HEK293 (cell line): ENCODE measurements around the gene SH3GLB2.
A peak's percentile ranks its signal among the peaks of the same experiment; 100 is the strongest.

Experiments
- CTCF ChIA-PET: fragments of 350-600 bp; formaldehyde crosslinking; extraction: SDS; loops from one replicate; lab custom pipeline; 2021; ENCODE audit warnings: antibody characterized with exemption; lab: Yijun Ruan, JAX
- POLR2A ChIA-PET: fragments of 300-600 bp; formaldehyde crosslinking; extraction: SDS; loops from one replicate; lab custom pipeline; 2020; ENCODE audit warnings: antibody characterized with exemption, inconsistent platforms; lab: Yijun Ruan, JAX
- H3K27ac ChIP-seq: fragments of 200-500 bp; sonication (Bioruptor generic); 2 replicates; pipeline ENCODE4 v1.5.1; 2014; ENCODE audit warnings: low read depth, low read length, control low read depth, inconsistent platforms; ENCODE audit errors: extremely low read depth
- H3K36me3 ChIP-seq, 2 experiments: fragments of 200-500 bp in 1 of 2; sonication (Bioruptor generic) in 1 of 2; 1 replicate in 1 of 2; 2 replicates in 1 of 2; pipeline ENCODE4 v1.5.1; 2014 to 2017; ENCODE audit warnings: inconsistent platforms in 2 of 2, low read length in 2 of 2; ENCODE audit not compliant: control insufficient read depth in 2 of 2, insufficient read depth in 1 of 2
- H3K4me1 ChIP-seq: fragments of 200-500 bp; sonication (Bioruptor generic); 2 replicates; pipeline ENCODE4 v1.5.1; 2014; ENCODE audit warnings: mild to moderate bottlenecking, low read length, inconsistent platforms; ENCODE audit not compliant: control insufficient read depth, insufficient read depth
- H3K4me3 ChIP-seq: 2 replicates; pipeline ENCODE4 v1.5.1; 2011; ENCODE audit warnings: low read depth, mild to moderate bottlenecking, control low read depth, low read length, moderate library complexity
- H3K9me3 ChIP-seq: fragments of 200-500 bp; sonication (Bioruptor generic); 2 replicates; pipeline ENCODE4 v1.5.1; 2014; ENCODE audit warnings: low read depth, low read length, inconsistent platforms; ENCODE audit not compliant: control insufficient read depth, insufficient read depth
- CTCF ChIP-seq: fragments of 450-650 bp; formaldehyde crosslinking; IDR thresholded peaks from 2 replicates; pipeline ENCODE4 v1.5.1; 2016; ENCODE audit warnings: missing biosample characterization, missing genetic modification characterization
- ELK4 ChIP-seq: IDR thresholded peaks from 2 replicates; pipeline ENCODE4 v1.6.1; 2011; ENCODE audit warnings: mild to moderate bottlenecking, low read depth, low read length, borderline replicate concordance
- GLI4 ChIP-seq: fragments of 450-650 bp; formaldehyde crosslinking; IDR thresholded peaks from 2 replicates; pipeline ENCODE4 v1.5.1; 2016; ENCODE audit warnings: missing biosample characterization, missing genetic modification characterization
- GLIS2 ChIP-seq: fragments of 450-650 bp; formaldehyde crosslinking; IDR thresholded peaks from 2 replicates; pipeline ENCODE4 v1.5.1; 2016; ENCODE audit warnings: missing biosample characterization, missing genetic modification characterization
- PRDM4 ChIP-seq: fragments of 450-650 bp; formaldehyde crosslinking; IDR thresholded peaks from 2 replicates; pipeline ENCODE4 v1.5.1; 2017; ENCODE audit warnings: missing biosample characterization, missing genetic modification characterization
- REPIN1 ChIP-seq: fragments of 450-650 bp; formaldehyde crosslinking; IDR thresholded peaks from 2 replicates; pipeline ENCODE4 v1.5.1; 2017; ENCODE audit warnings: missing biosample characterization, missing genetic modification characterization, low read depth
- ZBTB21 ChIP-seq: fragments of 450-650 bp; formaldehyde crosslinking; IDR thresholded peaks from 2 replicates; pipeline ENCODE4 v1.5.1; 2017; ENCODE audit warnings: missing biosample characterization, missing genetic modification characterization
- ZIC2 ChIP-seq: fragments of 450-650 bp; formaldehyde crosslinking; IDR thresholded peaks from 2 replicates; pipeline ENCODE4 v1.5.1; 2016; ENCODE audit warnings: missing biosample characterization, missing genetic modification characterization
- ZNF114 ChIP-seq: fragments of 450-650 bp; formaldehyde crosslinking; IDR thresholded peaks from 2 replicates; pipeline ENCODE4 v1.5.0; 2017; ENCODE audit warnings: missing biosample characterization, missing genetic modification characterization
- ZNF202 ChIP-seq: fragments of 450-650 bp; formaldehyde crosslinking; IDR thresholded peaks from 2 replicates; pipeline ENCODE4 v1.5.1; 2016; ENCODE audit warnings: missing biosample characterization, missing genetic modification characterization, borderline replicate concordance
- ZNF211 ChIP-seq: fragments of 450-650 bp; formaldehyde crosslinking; IDR thresholded peaks from 2 replicates; pipeline ENCODE4 v1.5.1; 2016; ENCODE audit warnings: low read depth, missing biosample characterization, missing genetic modification characterization
- ZNF214 ChIP-seq: fragments of 450-650 bp; formaldehyde crosslinking; IDR thresholded peaks from 2 replicates; pipeline ENCODE4 v1.5.1; 2017; ENCODE audit warnings: missing biosample characterization, mild to moderate bottlenecking, missing genetic modification characterization, borderline replicate concordance
- ZNF292 ChIP-seq: fragments of 450-650 bp; formaldehyde crosslinking; IDR thresholded peaks from 2 replicates; pipeline ENCODE4 v1.5.1; 2016; ENCODE audit warnings: low read depth, missing biosample characterization, missing genetic modification characterization, borderline replicate concordance
- ZNF302 ChIP-seq: fragments of 450-650 bp; formaldehyde crosslinking; IDR thresholded peaks from 2 replicates; pipeline ENCODE4 v1.5.1; 2016; ENCODE audit warnings: missing biosample characterization, missing genetic modification characterization, low read depth
- ZNF37A ChIP-seq: fragments of 450-650 bp; IDR thresholded peaks from 2 replicates; pipeline ENCODE4 v1.5.1; 2018; ENCODE audit warnings: missing biosample characterization, missing genetic modification characterization
- ZNF585B ChIP-seq: fragments of 450-650 bp; formaldehyde crosslinking; IDR thresholded peaks from 2 replicates; pipeline ENCODE4 v1.5.1; 2016; ENCODE audit warnings: missing biosample characterization, missing genetic modification characterization
- ZNF596 ChIP-seq: fragments of 450-650 bp; IDR thresholded peaks from 2 replicates; pipeline ENCODE4 v1.5.0; 2018; ENCODE audit warnings: missing biosample characterization, mild to moderate bottlenecking, missing genetic modification characterization, moderate library complexity
- ZNF600 ChIP-seq: fragments of 450-650 bp; formaldehyde crosslinking; IDR thresholded peaks from 2 replicates; pipeline ENCODE4 v1.5.1; 2016; ENCODE audit warnings: missing biosample characterization, missing genetic modification characterization
- ZNF670 ChIP-seq: fragments of 450-650 bp; formaldehyde crosslinking; IDR thresholded peaks from 2 replicates; pipeline ENCODE4 v1.5.1; 2016; ENCODE audit warnings: missing biosample characterization, missing genetic modification characterization, low read depth
- ZNF830 ChIP-seq: fragments of 450-650 bp; IDR thresholded peaks from 2 replicates; pipeline ENCODE4 v1.5.0; 2018; ENCODE audit warnings: missing biosample characterization, missing genetic modification characterization, low read depth, mild to moderate bottlenecking, moderate library complexity
- ZNF837 ChIP-seq: fragments of 450-650 bp; formaldehyde crosslinking; IDR thresholded peaks from 2 replicates; pipeline ENCODE4 v1.5.1; 2016; ENCODE audit warnings: missing biosample characterization, missing genetic modification characterization
- ZNF843 ChIP-seq: fragments of 450-650 bp; formaldehyde crosslinking; IDR thresholded peaks from 2 replicates; pipeline ENCODE4 v1.5.1; 2016; ENCODE audit warnings: missing biosample characterization, missing genetic modification characterization

SH3GLB2 gene

GRCh38 chr9:128998462-128998861 lies 29.7 kb downstream of the SH3GLB2 start (continued):
- no peak for TF ChIP-seq ZNF843 (tag by site-specific recombination)
- TF ChIP-seq REPIN1 (tag by site-specific recombination): no peak
- TF ChIP-seq ZNF202: no peak
- TF ChIP-seq ZNF211 (tag by site-specific recombination): no peak
- no peak for TF ChIP-seq ZNF292 (tag by site-specific recombination)
- no peak for TF ChIP-seq ZNF837
- TF ChIP-seq ZBTB21 (tag by site-specific recombination): no peak
- no peak for TF ChIP-seq GLIS2 (tag by site-specific recombination)
- no peak for TF ChIP-seq ELK4
- TF ChIP-seq ZIC2: no peak
- TF ChIP-seq, all 188 proteins: peak for 0

GRCh38 chr9:128995791-128996190 lies 32.3 kb downstream of the SH3GLB2 start:
- Histone ChIP-seq H3K27ac (no peak overlapping the region), H3K9me3 (no peaks in the 10 kb centered on the region)
- TF ChIP-seq ZNF670 (tag by site-specific recombination) (no peak), ZNF600 (tag by site-specific recombination) (peak; percentile 33; the same call in 1 of the 2 replicates)
- TF ChIP-seq, all 188 proteins: peak for 1
- no peak overlapping the region for H3K4me3 ChIP-seq
- ChIA-PET POLR2A (no interaction called here), CTCF (interaction anchor here (4.0 kb wide), 1 partner anchor 11 kb away, joined by 20 read pairs; no protein-coding TSS in a partner anchor)
- no peaks in the 10 kb centered on the region for H3K4me1 ChIP-seq
- H3K36me3 ChIP-seq: peaks cover 17 to 88% of the 10 kb centered on the region in 2 experiments; a peak in 2 of 3 replicates

GRCh38 chr9:128992995-128993394 lies 35.1 kb downstream of the SH3GLB2 start:
- CTCF ChIA-PET: interaction anchor here (0.6 to 1.1 kb wide), 4 partner anchors 13 to 358 kb away, joined by 3 to 6 read pairs (median 3); no protein-coding TSS in a partner anchor
- peak; percentile 67 for TF ChIP-seq CTCF
- TF ChIP-seq ZNF596 (tag by site-specific recombination): no peak
- TF ChIP-seq ZNF214 (tag by site-specific recombination): no peak
- TF ChIP-seq ZNF37A (tag by site-specific recombination): no peak
- no peaks in the 10 kb centered on the region for H3K9me3 ChIP-seq
- H3K27ac ChIP-seq: no peak overlapping the region
- peaks cover 24 to 82% of the 10 kb centered on the region in 2 experiments for H3K36me3 ChIP-seq
- POLR2A ChIA-PET: interaction anchor here (0.8 kb wide), 1 partner anchor 9 kb away, joined by 3 read pairs; no protein-coding TSS in a partner anchor
- no peak overlapping the region for H3K4me3 ChIP-seq
- no peaks in the 10 kb centered on the region for H3K4me1 ChIP-seq

- ChIA-PET CTCF (interaction anchor here (0.6 to 1.7 kb wide), 4 partner anchors 13 to 803 kb away, joined by 3 to 6 read pairs (median 3); no protein-coding TSS in a partner anchor), POLR2A (interaction anchor here (0.6 to 1.0 kb wide), 3 partner anchors 17 to 704 kb away, joined by 3 to 5 read pairs (median 4); no protein-coding TSS in a partner anchor)
- TF ChIP-seq GLI4: no peak
- TF ChIP-seq ZNF585B (tag by site-specific recombination): no peak
- no peak for TF ChIP-seq ZNF302 (tag by site-specific recombination)
- TF ChIP-seq PRDM4: no peak
- no peak for TF ChIP-seq ZNF114 (tag by site-specific recombination)
- TF ChIP-seq ZNF830 (tag by site-specific recombination): no peak
- H3K9me3 ChIP-seq: no peaks in the 10 kb centered on the region
- H3K4me1 ChIP-seq: no peaks in the 10 kb centered on the region
- no peak overlapping the region for H3K27ac ChIP-seq
- no peak overlapping the region for H3K4me3 ChIP-seq
- peaks cover 42 to 78% of the 10 kb centered on the region in 2 experiments for H3K36me3 ChIP-seq
Measured at GRCh38 chr9:128987805-128988204, 40.3 kb downstream of the SH3GLB2 start.
